Measurements from ENCODE around the gene GCHFR.

GCHFR gene

DNA sequence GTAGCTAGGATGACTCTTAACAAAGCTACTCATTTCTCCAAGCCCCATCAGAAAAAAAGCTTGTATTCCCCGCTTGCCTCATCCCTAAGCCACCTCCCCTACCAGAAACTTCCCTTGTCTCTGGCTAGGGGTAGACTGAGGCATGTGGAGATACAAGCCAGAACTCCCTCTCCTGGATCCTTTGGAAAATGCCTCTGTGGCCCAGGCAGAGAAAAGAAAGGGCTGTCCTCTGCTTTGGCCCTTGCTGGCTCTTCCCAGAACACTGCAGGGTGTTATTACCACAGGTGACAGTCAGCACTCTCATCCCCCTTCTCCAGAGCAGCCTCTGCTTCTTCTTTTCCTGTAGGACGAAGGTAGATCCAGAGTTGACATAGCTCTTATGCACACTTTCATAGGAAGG, 24.0 kb upstream of the GCHFR start:
- Histone ChIP-seq H3K27me3 (ENCODE audit: control insufficient read depth, insufficient read depth, low read length) (no peaks in the 10 kb centered on the region), H3K27ac (ENCODE audit: low read depth, low read length) (peak overlapping the region; percentile 78), H3K4me1 (ENCODE audit: control insufficient read depth, insufficient read depth, low read length) (peaks cover 27% of the 10 kb centered on the region), H3K9ac (ENCODE audit: low read depth, low read length) (no peak overlapping the region), H3K4me3 (ENCODE audit: low read depth, low read length) (no peak overlapping the region), H3K9me3 (ENCODE audit: control insufficient read depth, insufficient read depth, low read length) (no peaks in the 10 kb centered on the region), H3K36me3 (ENCODE audit: control insufficient read depth, insufficient read depth, low read length) (peaks cover 71% of the 10 kb centered on the region)

DNA sequence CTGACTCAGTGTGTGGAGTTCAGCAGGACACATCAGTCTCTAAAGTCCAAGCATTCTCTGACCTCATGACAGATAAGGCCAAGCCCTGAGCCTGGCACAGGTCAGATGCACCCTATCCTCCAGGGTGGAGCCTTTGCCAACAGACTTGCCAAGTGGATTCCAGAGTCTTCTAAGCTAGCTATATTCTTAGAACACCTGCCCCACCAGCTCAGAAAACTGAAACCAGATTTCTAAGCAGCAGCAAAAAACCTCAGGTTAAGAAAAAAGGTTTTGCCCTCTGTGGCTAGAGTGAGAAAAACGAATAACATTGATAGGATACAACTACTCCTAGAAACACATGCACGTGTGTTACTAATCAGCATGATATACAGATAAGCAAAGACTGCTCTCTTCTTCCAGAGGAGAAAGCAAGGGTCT, 20.4 kb upstream of the GCHFR start:
- Histone ChIP-seq H3K36me3 (ENCODE audit: control insufficient read depth, insufficient read depth, low read length) (peaks cover 42% of the 10 kb centered on the region), H3K4me3 (ENCODE audit: low read depth, low read length) (no peak overlapping the region), H3K27ac (ENCODE audit: low read depth, low read length) (no peak overlapping the region), H3K9me3 (ENCODE audit: control insufficient read depth, insufficient read depth, low read length) (no peaks in the 10 kb centered on the region), H3K27me3 (ENCODE audit: control insufficient read depth, insufficient read depth, low read length) (no peaks in the 10 kb centered on the region), H3K4me1 (ENCODE audit: control insufficient read depth, insufficient read depth, low read length) (peaks cover 23% of the 10 kb centered on the region), H3K9ac (ENCODE audit: low read depth, low read length) (no peak overlapping the region)

DNA sequence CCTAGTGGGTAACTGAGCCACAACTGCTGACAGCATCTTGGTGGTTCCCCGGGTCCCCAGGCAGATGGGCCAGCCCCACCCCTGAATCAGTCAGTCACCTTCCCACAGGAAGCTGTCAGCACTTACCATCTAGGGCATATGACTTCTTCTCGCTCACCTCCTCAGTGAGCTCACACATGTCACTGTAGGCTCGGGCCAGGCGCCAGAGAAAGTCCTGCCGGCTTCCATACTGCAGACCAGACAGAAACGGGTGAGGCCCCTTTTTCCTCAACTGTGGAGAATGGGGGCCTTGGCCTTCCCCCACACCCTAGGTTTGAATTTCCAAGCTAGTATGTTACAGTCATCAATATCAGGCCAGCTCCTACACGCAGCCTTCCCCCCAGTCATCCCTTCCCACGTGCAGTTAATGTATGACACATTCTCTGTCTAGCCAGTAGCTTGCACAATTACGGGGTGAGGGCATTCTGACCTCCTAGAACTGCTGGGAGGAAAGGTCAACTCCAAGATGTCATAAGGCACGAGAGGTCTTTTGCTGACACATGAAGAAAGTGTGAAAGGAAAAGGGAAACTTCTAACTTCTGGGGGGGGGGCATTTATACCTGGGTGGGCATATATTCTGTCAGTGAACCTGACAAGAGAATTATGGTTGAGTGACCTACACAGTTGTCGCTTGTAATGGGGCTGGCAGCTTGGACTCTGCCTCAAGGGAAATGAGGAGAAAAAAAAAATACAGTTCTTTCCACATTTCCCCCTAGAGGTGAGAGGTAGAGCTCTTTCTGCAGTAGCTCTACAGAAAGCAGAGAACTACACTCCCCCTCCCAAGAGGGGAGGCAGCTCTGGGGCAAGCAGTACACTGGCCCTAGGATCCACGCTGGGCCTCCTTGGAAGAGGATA, 19.7 kb upstream of the GCHFR start:
- Histone ChIP-seq H3K36me3 (ENCODE audit: control insufficient read depth, insufficient read depth, low read length) (peaks cover 41% of the 10 kb centered on the region), H3K27ac (ENCODE audit: low read depth, low read length) (no peak overlapping the region), H3K9ac (ENCODE audit: low read depth, low read length) (no peak overlapping the region)

DNA sequence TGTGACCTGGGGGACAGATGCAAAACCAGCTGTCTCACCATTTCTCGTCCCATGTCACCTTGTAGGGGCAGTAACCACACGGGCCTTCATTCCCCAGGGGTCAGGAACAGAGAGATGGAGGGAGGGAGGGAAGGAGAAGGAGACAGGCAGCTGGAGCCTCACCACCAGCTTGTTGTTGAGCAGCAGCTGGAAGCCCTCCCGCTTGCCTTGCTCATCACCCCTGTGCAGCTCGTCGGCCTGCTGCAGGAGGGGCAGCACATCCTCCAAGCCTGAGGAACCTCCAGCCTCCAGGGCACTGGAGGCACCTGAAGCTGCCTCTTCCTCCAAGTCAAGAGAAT, 19.1 kb upstream of the GCHFR start:
- Histone ChIP-seq H3K4me1 (ENCODE audit: control insufficient read depth, insufficient read depth, low read length) (peaks cover 11% of the 10 kb centered on the region), H3K27ac (ENCODE audit: low read depth, low read length) (no peak overlapping the region), H3K4me3 (ENCODE audit: low read depth, low read length) (no peak overlapping the region), H3K27me3 (ENCODE audit: control insufficient read depth, insufficient read depth, low read length) (no peaks in the 10 kb centered on the region), H3K36me3 (ENCODE audit: control insufficient read depth, insufficient read depth, low read length) (peaks cover 47% of the 10 kb centered on the region), H3K9ac (ENCODE audit: low read depth, low read length) (no peak overlapping the region), H3K9me3 (ENCODE audit: control insufficient read depth, insufficient read depth, low read length) (no peaks in the 10 kb centered on the region)

More for the DNA sequence above, 19.7 kb upstream of the GCHFR start:
- Histone ChIP-seq H3K4me3 (ENCODE audit: low read depth, low read length) (no peak overlapping the region), H3K9me3 (ENCODE audit: control insufficient read depth, insufficient read depth, low read length) (no peaks in the 10 kb centered on the region), H3K27me3 (ENCODE audit: control insufficient read depth, insufficient read depth, low read length) (no peaks in the 10 kb centered on the region), H3K4me1 (ENCODE audit: control insufficient read depth, insufficient read depth, low read length) (peaks cover 17% of the 10 kb centered on the region)

DNA sequence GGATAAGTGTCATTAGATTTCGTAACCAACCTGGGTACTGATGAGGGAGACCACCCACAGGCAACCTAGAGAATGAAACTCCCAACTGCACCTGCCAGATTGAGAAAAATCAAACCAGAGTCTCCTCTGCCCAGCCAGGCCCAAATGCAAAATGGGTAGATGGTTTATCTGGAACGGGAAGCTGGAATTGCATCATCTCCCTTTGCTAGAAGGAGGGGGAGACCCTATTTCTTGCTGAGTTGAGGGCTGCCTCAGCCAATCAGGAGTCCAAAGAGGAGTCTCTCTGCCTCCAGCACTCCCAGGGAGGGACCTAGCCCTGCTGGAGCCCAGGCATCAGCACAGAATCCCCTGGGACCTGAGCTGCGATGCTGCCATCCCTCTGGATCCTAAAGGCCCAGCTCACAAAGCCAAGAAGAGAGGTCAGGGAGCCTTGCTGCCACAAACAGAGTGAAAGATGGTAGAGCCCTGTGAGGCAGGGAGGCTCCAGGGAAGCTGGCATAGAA, 16.9 kb upstream of the GCHFR start:
- H3K4me1 ChIP-seq (ENCODE audit: control insufficient read depth, insufficient read depth, low read length), result no peaks in the 10 kb centered on the region
- no peak overlapping the region for H3K27ac ChIP-seq (ENCODE audit: low read depth, low read length)
- H3K4me3 ChIP-seq (ENCODE audit: low read depth, low read length), result no peak overlapping the region
- no peaks in the 10 kb centered on the region for H3K27me3 ChIP-seq (ENCODE audit: control insufficient read depth, insufficient read depth, low read length)
- no peaks in the 10 kb centered on the region for H3K9me3 ChIP-seq (ENCODE audit: control insufficient read depth, insufficient read depth, low read length)
- H3K36me3 ChIP-seq (ENCODE audit: control insufficient read depth, insufficient read depth, low read length), result peaks cover 59% of the 10 kb centered on the region
- H3K9ac ChIP-seq (ENCODE audit: low read depth, low read length), result no peak overlapping the region

DNA sequence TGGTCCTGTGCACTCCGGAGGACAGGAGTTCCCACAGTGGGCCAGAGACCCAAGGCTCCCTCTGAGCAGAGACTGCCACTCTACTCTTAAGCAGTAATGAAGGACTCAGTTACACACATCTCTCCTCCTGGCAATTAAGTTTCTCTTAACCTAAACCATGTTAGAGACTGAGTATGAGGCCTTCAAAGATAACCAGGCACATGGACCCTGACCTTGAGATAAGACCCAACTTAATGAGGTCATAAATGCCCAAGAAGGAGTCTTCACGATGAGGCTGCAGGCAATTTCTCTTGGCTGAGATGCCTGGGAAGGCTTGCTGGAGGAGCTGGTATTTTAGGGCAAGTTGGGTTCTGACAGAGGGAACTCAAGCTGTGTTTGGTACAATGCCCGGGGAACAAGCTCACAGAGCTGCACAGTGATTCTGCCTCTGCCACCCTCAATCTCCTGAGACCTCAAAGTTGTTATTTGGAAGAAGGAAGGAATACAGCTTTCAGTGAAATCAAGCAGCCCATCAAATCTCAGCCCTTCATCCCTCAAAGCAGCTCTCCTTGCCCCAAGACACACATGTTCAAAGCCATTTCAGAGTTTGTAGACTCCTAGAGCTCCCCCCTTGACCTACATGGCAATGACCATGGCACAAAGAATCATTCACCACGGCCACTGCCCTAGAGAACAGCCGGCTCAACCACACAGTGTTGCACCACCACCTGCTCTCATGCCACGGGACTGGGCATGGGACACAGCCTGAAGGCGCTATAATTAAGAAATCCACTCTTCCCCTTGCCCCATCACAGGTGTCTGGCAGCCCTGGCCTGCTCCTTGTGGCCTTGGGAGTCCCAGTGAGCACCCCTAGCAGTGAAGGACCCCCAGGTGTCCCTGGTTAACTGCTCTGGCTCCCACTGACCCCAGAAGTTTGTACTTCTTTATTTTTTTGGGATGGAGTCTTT, 15.9 kb upstream of the GCHFR start:
- Histone ChIP-seq H3K4me1 (ENCODE audit: control insufficient read depth, insufficient read depth, low read length) (no peaks in the 10 kb centered on the region), H3K9ac (ENCODE audit: low read depth, low read length) (no peak overlapping the region), H3K27ac (ENCODE audit: low read depth, low read length) (no peak overlapping the region), H3K9me3 (ENCODE audit: control insufficient read depth, insufficient read depth, low read length) (no peaks in the 10 kb centered on the region), H3K36me3 (ENCODE audit: control insufficient read depth, insufficient read depth, low read length) (peaks cover 53% of the 10 kb centered on the region), H3K27me3 (ENCODE audit: control insufficient read depth, insufficient read depth, low read length) (no peaks in the 10 kb centered on the region), H3K4me3 (ENCODE audit: low read depth, low read length) (no peak overlapping the region)

DNA sequence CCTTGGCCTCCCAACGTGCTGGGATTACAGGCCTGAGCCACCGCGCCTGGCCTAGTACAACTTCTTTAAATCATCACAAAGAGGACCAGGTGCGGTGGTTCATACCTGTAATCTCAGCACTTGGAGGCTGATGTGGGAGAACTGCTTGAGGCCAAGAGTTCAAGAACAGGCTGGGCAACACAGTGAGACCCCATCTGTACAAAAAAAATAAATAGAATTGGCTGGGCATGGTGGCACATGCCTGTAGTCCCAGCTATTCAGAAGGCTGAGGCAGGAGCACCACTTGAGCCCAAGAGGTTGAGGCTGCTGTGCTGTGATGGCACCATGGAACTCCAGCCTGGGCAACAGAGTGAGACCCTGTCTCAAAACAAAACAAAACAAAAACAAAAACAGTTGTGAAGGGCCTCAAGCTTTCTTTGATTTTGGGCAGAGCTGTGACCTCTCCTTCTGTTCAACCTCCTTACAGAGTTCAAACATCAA, 14.7 kb upstream of the GCHFR start:
- H3K36me3 ChIP-seq (ENCODE audit: control insufficient read depth, insufficient read depth, low read length), result peaks cover 42% of the 10 kb centered on the region
- no peak overlapping the region for H3K9ac ChIP-seq (ENCODE audit: low read depth, low read length)
- no peak overlapping the region for H3K4me3 ChIP-seq (ENCODE audit: low read depth, low read length)
- H3K4me1 ChIP-seq (ENCODE audit: control insufficient read depth, insufficient read depth, low read length), result no peaks in the 10 kb centered on the region
- H3K9me3 ChIP-seq (ENCODE audit: control insufficient read depth, insufficient read depth, low read length), result no peaks in the 10 kb centered on the region
- no peaks in the 10 kb centered on the region for H3K27me3 ChIP-seq (ENCODE audit: control insufficient read depth, insufficient read depth, low read length)
- no peak overlapping the region for H3K27ac ChIP-seq (ENCODE audit: low read depth, low read length)

DNA sequence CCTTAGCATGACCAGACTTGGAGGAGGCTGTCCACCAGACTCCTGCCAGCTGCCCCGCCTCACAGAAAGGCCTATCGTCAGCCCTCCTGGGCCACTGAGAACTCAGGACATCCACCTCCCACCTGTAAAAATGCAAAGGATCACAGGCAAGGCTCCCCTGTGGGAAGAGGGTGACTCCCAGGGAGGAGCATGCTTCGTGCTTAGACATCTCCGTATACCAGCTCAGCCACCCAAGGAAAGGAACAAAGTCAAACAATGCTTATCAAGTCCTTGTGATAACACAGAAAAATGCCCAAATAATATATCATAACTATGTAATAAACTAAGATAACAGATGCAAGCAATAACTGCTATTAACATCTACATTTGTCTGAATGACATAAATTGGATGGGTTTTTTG, 13.0 kb upstream of the GCHFR start:
- Histone ChIP-seq H3K36me3 (ENCODE audit: control insufficient read depth, insufficient read depth, low read length) (peaks cover 32% of the 10 kb centered on the region), H3K4me1 (ENCODE audit: control insufficient read depth, insufficient read depth, low read length) (peaks cover 4% of the 10 kb centered on the region; the same call in 1 of the 2 replicates)

DNA sequence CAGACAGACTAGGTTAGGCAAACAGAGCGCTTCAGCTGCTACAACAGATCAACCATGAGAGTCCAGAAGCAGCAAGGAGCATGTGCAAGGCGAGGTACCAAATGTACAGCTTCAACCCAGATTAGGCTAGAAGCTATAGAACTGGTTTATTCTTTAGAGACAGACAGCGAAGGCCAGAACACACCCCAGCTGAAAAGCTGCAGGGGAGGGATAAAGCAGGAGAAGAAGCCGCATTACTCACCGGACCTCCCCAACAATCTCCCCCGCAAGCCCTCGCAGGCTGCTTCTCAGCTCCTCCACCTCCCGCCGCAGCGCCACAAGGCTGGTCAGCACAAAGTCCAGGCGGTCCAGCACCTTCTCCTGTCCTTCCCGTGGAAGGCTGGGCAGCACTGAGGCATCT, 12.1 kb upstream of the GCHFR start:
- Histone ChIP-seq H3K4me1 (ENCODE audit: control insufficient read depth, insufficient read depth, low read length) (peaks cover 5% of the 10 kb centered on the region; the same call in 1 of the 2 replicates), H3K9me3 (ENCODE audit: control insufficient read depth, insufficient read depth, low read length) (no peaks in the 10 kb centered on the region), H3K27me3 (ENCODE audit: control insufficient read depth, insufficient read depth, low read length) (no peaks in the 10 kb centered on the region), H3K36me3 (ENCODE audit: control insufficient read depth, insufficient read depth, low read length) (peaks cover 32% of the 10 kb centered on the region), H3K4me3 (ENCODE audit: low read depth, low read length) (no peak overlapping the region), H3K9ac (ENCODE audit: low read depth, low read length) (no peak overlapping the region), H3K27ac (ENCODE audit: low read depth, low read length) (no peak overlapping the region)

More for the DNA sequence above, 13.0 kb upstream of the GCHFR start:
- no peaks in the 10 kb centered on the region for H3K27me3 ChIP-seq (ENCODE audit: control insufficient read depth, insufficient read depth, low read length)
- H3K9me3 ChIP-seq (ENCODE audit: control insufficient read depth, insufficient read depth, low read length), result no peaks in the 10 kb centered on the region
- no peak overlapping the region for H3K4me3 ChIP-seq (ENCODE audit: low read depth, low read length)
- H3K9ac ChIP-seq (ENCODE audit: low read depth, low read length), result no peak overlapping the region
- H3K27ac ChIP-seq (ENCODE audit: low read depth, low read length), result no peak overlapping the region

DNA sequence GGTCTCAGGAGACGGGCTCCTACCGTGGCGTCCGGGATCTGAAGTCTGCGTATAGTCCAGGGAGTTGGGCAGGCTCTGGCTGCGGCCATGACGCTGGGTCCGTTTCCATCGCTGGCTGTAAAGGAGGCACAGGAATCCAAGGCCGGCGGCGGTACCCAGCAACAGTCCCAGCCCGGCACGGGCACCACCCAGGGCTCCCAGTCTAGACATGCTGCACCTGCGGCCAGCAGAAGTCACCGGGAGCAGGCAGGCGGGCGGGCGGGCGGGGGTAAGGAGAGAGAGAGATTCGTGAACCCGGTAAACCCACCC, 9.3 kb upstream of the GCHFR start:
- Histone ChIP-seq H3K27ac (ENCODE audit: low read depth, low read length) (peak overlapping the region; percentile 63), H3K27me3 (ENCODE audit: control insufficient read depth, insufficient read depth, low read length) (no peaks in the 10 kb centered on the region), H3K4me3 (ENCODE audit: low read depth, low read length) (peak overlapping the region; percentile 90), H3K36me3 (ENCODE audit: control insufficient read depth, insufficient read depth, low read length) (peaks cover 23% of the 10 kb centered on the region), H3K9ac (ENCODE audit: low read depth, low read length) (no peak overlapping the region), H3K9me3 (ENCODE audit: control insufficient read depth, insufficient read depth, low read length) (no peaks in the 10 kb centered on the region), H3K4me1 (ENCODE audit: control insufficient read depth, insufficient read depth, low read length) (peaks cover 5% of the 10 kb centered on the region; the same call in 1 of the 2 replicates)

Data from HUES48 (cell line).